Measurements from ENCODE around the gene TUBB1. TPM values are rescaled to one million over a fixed set of nuclear protein-coding genes. Genes with fewer than 3 reads are reported as not detected.
"Not testable (repeated sequence)": the region's sequence is repeated elsewhere in the genome, so short reads cannot be mapped to it uniquely, and the experiment has no call there.

Gene TUBB1
- polyA plus RNA-seq (ENCODE audit: insufficient read length), result 0.68 TPM

GRCh38 chr20:59019217-59019616 lies at the start of gene TUBB1:
TUBB1 (plus strand) TSS chr20:59019429; CDS start chr20:59019523, 94 bp downstream.
- no peak for DNase-seq (ENCODE audit: low read depth)

- DNase-seq (ENCODE audit: low read depth), result no peak
These were observed 49.8 kb upstream of the TUBB1 start for GRCh38 chr20:58969439-58969838.

GRCh38 chr20:58970146-58970545 lies 49.1 kb upstream of the TUBB1 start:
- no peak for DNase-seq (ENCODE audit: low read depth)

DNA sequence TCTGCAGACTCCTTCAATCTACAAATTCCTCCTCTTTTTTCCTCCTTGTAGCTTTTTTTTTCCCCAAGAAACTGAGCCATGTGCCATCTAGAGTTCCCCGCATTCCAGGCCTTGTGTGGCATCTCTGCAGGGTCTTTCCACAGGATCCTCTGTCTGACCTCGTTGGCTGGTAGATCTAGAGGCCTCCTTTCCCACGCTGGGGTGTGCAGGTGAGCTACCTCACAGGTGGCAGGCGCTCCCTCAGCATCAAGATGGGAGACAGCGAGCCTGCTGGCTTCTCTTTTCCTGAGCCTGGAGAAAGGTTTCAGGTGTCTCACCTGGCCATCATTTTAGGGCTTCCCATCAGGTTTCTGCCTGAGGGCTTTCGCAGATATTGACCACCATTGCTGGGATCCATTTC lies 47.8 kb upstream of the TUBB1 start:
- no peak for DNase-seq (ENCODE audit: low read depth)

DNA sequence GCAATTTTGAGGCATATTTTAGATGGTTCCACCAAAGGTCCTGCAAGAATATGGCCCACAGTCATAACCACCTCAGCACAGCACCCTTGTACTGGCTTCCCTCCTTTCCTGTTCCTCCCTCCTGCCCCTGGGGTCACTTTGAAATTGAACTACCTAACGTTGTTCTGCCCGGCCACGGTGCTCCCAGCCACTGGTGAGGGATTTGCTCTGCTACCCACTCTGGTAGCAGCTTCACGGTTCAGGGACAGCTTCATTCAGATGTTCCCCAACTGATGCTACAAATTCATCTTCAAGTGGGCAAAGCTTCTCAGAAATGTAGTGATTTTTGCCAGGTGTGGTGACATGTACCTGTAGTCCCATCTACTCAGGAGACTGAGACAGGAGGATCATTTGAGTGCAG lies 46.0 kb upstream of the TUBB1 start:
- DNase-seq (ENCODE audit: low read depth), result no peak

DNA sequence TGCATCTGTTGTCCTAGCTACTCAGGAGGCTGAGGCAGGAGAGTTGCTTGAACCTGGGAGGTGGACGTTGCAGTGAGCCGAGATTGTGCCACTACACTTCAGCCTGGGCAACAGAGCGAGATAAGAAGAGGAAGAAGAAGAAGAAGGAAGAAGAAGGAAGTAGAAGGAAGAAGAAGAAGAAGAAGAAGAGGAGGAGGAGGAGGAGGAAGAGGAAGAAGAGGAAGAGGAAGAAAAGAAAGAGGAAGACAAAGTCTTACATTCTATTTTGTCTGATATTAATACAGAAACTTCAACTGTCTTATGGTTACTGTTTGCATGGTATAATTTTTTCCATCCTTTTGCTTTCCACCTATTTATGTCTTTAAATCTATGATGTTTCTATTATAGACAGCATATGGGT lies 45.4 kb upstream of the TUBB1 start:
- no peak for DNase-seq (ENCODE audit: low read depth)

GRCh38 chr20:58975353-58975752 lies 43.9 kb upstream of the TUBB1 start:
- DNase-seq (ENCODE audit: low read depth), result no peak

GRCh38 chr20:58976061-58976730 lies 43.0 kb upstream of the TUBB1 start:
- no peak for DNase-seq (ENCODE audit: low read depth)

DNA sequence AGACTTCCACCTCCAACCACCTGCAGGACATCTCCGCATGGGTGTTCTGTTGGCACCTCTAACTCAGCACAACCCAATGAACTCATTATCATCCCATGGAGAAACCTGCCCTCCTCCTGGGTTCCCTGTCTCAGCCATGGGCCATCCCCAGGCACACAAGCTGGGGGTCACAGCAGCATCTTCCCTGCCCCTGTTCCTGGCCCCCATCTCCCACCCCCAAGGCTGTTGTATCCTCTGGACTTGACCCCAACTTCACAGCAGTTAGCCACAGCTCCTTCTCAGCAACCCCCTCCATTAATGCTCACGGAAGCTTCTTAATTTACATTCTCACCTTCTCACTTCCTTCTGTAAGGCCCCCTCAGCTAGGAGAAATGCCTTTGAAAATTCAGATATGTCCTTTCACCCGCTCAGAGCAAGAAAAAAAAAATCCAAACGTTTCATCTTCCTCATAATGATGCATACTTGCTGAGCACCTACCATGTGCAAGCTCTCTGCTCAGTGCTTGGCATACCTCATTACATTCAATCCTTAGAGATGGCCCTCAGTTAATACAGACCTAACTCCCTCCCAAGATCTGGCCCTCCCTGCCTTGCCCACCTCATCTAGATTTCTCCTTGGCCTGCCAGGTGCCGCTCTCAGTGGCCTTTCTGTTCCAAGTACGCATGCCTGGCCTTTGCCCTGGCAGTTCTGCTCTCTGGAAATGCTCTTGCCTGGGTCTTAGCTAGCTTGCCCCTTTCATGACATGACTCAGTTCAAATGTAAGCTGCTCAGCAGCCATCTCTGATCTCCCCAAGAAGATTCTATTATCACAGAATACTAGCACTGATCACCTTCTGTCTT lies 40.7 kb upstream of the TUBB1 start:
- DNase-seq (ENCODE audit: low read depth), result no peak

DNA sequence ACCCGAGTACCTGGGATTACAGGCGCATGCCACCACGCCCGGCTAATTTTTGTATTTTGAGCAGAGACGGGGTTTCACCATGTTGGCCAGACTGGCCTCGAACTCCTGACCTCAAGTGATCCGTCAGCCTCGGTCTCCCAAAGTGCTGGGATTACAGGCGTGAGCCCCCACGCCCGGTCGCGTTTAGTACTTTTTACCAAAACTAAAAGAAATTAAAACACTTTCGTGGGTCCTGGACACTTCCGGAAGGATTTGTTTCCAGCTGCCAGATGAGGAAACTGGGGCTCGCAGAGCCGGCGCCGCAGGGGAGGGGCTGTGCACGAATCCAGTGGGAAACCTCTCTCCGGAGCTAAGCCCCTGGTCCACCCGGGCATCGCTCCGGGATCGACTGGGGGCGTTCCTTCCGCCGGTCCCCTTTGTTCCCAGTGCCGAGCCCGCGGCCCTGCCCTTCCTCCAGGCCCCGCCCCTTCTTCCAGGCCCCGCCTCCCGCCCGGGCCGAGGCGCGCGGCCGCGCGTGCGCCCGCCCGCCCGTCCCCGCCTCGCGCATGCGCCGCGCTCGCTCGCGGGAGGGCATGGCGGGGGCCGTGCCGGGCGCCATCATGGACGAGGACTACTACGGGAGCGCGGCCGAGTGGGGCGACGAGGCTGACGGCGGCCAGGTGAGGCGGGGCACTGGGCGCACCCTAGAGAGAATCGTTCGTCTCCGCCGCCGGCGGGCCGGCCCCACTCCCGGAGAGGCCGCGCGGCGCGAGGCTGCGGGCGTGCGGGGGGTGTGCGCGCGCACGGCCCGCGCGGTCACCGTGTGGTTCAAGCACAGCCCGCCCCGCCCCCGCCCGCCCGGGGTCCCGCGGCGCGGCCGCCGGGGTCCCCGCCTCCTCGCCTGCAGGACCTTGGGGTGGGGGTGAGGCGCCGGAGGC lies 38.3 kb upstream of the TUBB1 start, which contains the start of gene NELFCD:
TSS of gene NELFCD (plus strand) at position 546 of the 917 bp plus-strand sequence. CDS start at position 600, 54 bp downstream.
- DNase-seq (ENCODE audit: low read depth), result no peak

DNA sequence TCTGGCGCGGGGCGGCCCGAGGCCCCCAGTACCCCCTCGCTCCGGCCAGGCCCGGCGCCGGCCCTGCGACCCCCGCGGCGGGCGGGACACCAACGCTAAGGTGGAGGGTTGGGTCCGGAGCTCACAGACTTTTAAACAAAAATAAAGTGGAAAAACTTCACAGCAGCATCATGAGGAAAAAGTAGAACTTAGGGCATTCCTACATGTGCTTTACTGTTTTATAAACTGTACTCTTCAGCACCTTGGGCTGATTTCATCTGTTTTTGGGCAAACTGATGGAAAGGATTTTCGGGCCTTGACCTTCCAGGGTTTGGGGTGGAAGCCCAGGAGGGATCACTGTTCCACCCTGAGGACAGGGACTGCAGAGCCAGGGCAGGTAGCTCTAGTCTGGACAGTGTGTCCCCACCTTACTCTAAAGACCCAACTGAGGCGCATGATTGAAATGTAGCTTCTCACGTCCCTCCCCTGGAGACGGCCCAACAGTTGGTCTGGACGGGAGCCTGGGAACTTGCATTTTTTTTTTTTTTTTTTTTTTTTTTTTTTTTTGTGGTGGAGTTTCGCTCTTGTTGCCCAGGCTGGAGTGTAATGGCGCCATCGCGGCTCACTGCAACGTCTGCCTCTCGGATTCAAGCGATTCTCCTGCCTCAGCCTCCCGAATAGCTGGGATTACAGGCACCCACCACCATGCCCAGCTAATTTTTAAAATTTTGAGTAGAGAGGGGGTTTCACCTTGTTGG lies 37.4 kb upstream of the TUBB1 start:
- DNase-seq (ENCODE audit: low read depth), result no peak

DNA sequence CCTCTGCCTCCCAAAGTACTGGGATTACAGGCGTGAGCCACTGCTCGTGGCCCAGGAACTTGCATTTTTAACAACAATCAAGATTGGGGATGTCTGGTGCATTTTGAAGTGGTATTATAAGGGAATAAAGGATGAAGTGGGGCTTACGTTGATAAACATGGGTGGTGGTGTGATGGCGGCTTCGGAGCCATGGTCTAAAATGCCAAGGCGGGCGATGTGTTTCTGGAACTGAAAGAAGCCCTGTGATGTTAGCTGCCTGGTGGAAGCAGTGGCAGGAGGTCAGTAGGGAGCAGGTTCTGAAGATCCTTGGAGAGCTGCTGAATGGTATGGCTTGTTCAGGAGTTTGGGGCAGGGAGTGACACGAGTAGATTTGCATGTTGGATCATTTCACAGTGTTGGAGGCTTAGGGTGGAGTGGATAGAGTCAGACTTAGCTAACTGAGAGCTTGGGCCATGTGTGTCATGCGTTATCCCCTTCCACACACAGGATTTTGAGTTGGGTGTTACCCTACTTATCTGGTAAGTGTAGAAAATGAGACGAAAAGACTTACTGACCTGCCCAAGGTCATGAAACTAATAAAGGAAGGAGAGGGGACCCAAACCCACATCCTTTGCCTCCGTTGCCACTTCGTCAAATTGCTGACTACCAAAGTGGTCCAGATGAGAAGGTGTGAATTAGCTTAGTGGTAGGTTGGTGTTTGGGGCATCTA lies 36.7 kb upstream of the TUBB1 start:
- no peak for DNase-seq (ENCODE audit: low read depth)

- DNase-seq (ENCODE audit: low read depth), result not testable (repeated sequence)
These were observed 36.1 kb upstream of the TUBB1 start for GRCh38 chr20:58983115-58983468.

DNA sequence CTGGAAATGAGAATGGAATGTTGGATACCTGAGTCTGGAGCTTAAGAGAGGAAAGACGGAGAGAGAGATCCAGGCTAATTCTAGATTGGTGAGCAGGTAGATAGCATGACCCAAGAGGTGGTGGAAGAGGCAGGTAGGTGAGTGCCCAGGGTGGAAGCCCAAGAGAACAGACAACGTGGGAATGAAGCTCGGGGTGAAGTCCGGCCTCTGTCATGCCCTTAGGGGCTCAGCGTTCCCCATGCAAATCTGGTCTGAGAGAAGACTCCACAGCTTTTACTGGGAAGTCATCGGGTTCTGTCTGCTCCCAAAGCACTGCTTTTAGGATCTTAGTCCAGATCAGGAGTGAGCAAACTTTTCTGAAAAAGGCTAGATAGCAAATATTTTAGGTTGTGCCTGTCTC lies 34.5 kb upstream of the TUBB1 start:
- no peak for DNase-seq (ENCODE audit: low read depth)

DNA sequence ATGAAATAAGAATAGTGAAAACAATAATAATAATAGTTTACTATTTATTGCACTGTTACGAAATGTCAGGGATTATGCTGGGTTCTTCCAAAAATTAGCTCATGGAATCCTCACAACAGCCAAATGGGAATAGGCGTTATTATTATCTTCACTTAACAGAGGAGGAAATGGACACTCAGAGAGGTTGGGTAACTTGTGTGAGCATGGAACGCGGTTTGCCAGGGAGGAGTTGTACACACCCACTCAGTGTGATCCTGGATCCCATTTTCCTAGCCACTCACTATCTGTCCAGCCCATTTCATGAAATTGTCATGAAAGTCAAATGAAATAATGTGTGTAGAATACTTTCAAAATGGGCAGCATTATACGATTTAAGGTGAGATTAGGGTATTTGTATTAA lies 33.6 kb upstream of the TUBB1 start:
- no peak for DNase-seq (ENCODE audit: low read depth)

- no peak for DNase-seq (ENCODE audit: low read depth)
These were observed 32.8 kb upstream of the TUBB1 start for GRCh38 chr20:58986286-58986967.

GRCh38 chr20:58986968-58987517 lies 32.2 kb upstream of the TUBB1 start:
- no peak for DNase-seq (ENCODE audit: low read depth)

DNA sequence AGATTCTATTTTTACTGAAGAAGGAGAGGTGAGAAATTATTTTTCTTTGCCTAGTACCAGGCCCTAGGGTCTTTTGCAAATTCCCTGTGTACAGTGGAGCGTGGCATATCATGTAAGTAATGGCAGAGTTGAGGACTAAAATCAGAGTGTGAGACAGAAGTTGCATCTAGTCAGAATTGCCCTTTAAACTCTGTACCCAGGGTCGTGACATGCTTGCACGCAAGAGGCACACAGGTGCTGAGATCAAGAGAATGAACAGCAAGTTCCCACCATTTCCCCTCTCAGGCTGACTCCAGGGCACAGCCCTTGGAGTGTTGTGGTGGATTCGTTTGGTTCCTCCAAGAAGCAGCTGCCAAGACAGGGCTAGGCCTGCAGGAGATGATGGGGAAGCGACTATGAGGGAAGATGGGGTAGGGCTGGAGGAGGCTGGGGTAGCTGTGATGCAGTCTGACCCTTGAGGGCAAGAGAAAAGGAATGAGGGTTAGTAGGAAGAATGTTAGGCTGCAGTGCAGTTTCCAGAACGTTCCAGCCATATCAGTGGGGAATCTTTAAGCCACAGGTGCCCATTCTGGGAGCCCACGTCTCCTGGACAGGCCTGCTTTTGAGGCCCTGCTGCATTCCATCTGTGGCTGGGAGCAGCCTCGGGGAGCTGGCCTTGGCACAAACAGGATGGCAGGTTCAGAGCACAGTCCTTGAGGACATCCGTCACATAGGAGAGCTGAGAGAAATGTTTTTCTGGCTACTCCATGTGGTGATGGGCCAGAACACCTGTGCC lies 31.3 kb upstream of the TUBB1 start:
- no peak for DNase-seq (ENCODE audit: low read depth)

DNA sequence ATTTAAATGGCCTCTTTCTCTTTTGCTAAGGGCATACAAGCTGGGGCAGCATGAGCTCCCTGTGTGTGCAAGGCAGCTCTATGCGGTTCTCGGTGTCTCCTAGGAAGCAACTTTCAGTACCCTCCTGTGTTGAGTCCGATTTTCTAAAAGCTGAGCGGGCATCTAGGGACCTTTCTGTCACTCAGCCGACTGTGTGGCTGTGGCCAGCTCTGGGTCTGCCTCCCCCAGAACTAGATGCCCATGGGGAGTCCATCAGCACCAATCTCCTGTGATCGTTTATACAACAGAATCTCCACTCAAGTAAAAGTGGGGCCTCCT lies 30.7 kb upstream of the TUBB1 start:
- no peak for DNase-seq (ENCODE audit: low read depth)

Measured in forelimb muscle (tissue), 1 donor.